Upper lobe of left lung (tissue), 6 donors: ENCODE results near the gene MYBBP1A. TPM values are rescaled to one million over a fixed set of nuclear protein-coding genes. Genes with fewer than 3 reads are reported as not detected.

Experiments
- ATAC-seq, 2 donors: fragments of 200-7000 bp; cut with Tn5 transposase; one replicate each; pipeline ENCODE4 v1.9.1; 2022; ENCODE audit warnings: mild to moderate bottlenecking in 2 of 2, moderate library complexity in 2 of 2; ENCODE audit not compliant: low FRiP score in 2 of 2
- DNase-seq, 2 donors: peaks; one replicate each; pipeline ENCODE4 v3.0.0-alpha.2; 2019 to 2020
- H3K27ac ChIP-seq, 4 donors: fragments of 200-600 bp; sonication (generic); one replicate each; pipeline ENCODE4 v1.5.1; 2016 to 2019
- H3K27me3 ChIP-seq, 4 donors: fragments of 200-600 bp; sonication (generic); one replicate each; pipeline ENCODE4 v1.5.1; 2017 to 2019
- H3K36me3 ChIP-seq, 4 donors: fragments of 200-600 bp; sonication (generic); one replicate each; pipeline ENCODE4 v1.5.1; 2016 to 2019
- H3K4me1 ChIP-seq, 4 donors: fragments of 200-600 bp; sonication (generic); one replicate each; pipeline ENCODE4 v1.5.1; 2018 to 2019
- H3K4me3 ChIP-seq, 4 donors: fragments of 200-600 bp; sonication (generic); one replicate each; pipeline ENCODE4 v1.5.1; 2017 to 2019; ENCODE audit warnings: mild to moderate bottlenecking in 2 of 4, moderate library complexity in 1 of 4
- H3K9me3 ChIP-seq, 4 donors: fragments of 200-600 bp; sonication (generic); one replicate each; pipeline ENCODE4 v1.5.1; 2018 to 2019
- CTCF ChIP-seq, 6 experiments: fragments of 450-650 bp in 4 of 6; fragments of 200-600 bp in 2 of 6; sonication (generic) in 2 of 6; IDR thresholded peaks; one replicate each; pipeline ENCODE4 v1.5.1; 2016 to 2019; ENCODE audit warnings: antibody characterized with exemption in 6 of 6
- EP300 ChIP-seq, 4 donors: sonication (generic); formaldehyde crosslinking; IDR thresholded peaks; one replicate each; pipeline ENCODE4 v1.5.1; 2017; ENCODE audit warnings: antibody characterized with exemption in 4 of 4, control low read depth in 2 of 4
- POLR2A ChIP-seq, 4 donors: fragments of 450-650 bp; IDR thresholded peaks; one replicate each; pipeline ENCODE4 v1.5.1; 2016 to 2017; ENCODE audit warnings: antibody characterized with exemption in 4 of 4, mild to moderate bottlenecking in 2 of 4
- POLR2AphosphoS5 ChIP-seq, 2 donors: sonication (generic); formaldehyde crosslinking; IDR thresholded peaks; one replicate each; pipeline ENCODE4 v1.5.1; 2017; ENCODE audit warnings: antibody characterized with exemption in 2 of 2
- WGBS, 2 donors: methylation state at CpG; one replicate each; pipeline ENCODE4 v1.1.5; 2017 to 2018; 5-methylcytosine and 5-hydroxymethylcytosine counted together
- total RNA-seq, 6 donors: library from RNA; depleted of rRNA in 4 of 6; stranded (reverse); fragments of >200 nt in 4 of 6; gene quantifications; one replicate each; pipeline versions ENCODE4 v1.1.0 to v1.2.1, GENCODE V29; 2016 to 2021
- donor health status: DM: no; HTN: no; CAD: no; lungs with moderate emphysema.
- donor health status: DM: no; HTN: yes; CAD: no; lungs with severe emphysema.

MYBBP1A gene
- total RNA-seq, 6 donors from 2014 or later, result 45.2 to 151 (median 57.3) TPM

- H3K9me3 ChIP-seq, result no peaks in the 10 kb centered on the region
- ATAC-seq (peak in 1 of 2 donors; percentile 10), DNase-seq (no peak)
- H3K36me3 ChIP-seq, result no peaks in the 10 kb centered on the region
- 84 to 86% methylated on average over 6 to 8 of the region's 8 CpGs for WGBS, 2 donors
- H3K4me3 ChIP-seq, result no peak overlapping the region
- H3K27ac ChIP-seq, result no peak overlapping the region
- no peaks in the 10 kb centered on the region for H3K4me1 ChIP-seq
- no peak for TF ChIP-seq POLR2A (IDR thresholded peaks at IDR 0.05)
- no peak for TF ChIP-seq EP300 (IDR thresholded peaks at IDR 0.05)
- no peak for TF ChIP-seq CTCF (IDR thresholded peaks at IDR 0.05)
- no peak for TF ChIP-seq POLR2AphosphoS5 (IDR thresholded peaks at IDR 0.05)
- no peaks in the 10 kb centered on the region for H3K27me3 ChIP-seq
Observed at GRCh38 chr17:4577386-4577993, 22.3 kb upstream of the MYBBP1A start.

GRCh38 chr17:4576729-4577322 lies 21.6 kb upstream of the MYBBP1A start:
- no peak overlapping the region for H3K4me3 ChIP-seq
- no peaks in the 10 kb centered on the region for H3K27me3 ChIP-seq
- no peaks in the 10 kb centered on the region for H3K9me3 ChIP-seq
- H3K36me3 ChIP-seq, result no peaks in the 10 kb centered on the region
- TF ChIP-seq CTCF (IDR thresholded peaks at IDR 0.05), result no peak
- no peak for TF ChIP-seq POLR2A (IDR thresholded peaks at IDR 0.05)
- TF ChIP-seq EP300 (IDR thresholded peaks at IDR 0.05), result no peak
- no peak for TF ChIP-seq POLR2AphosphoS5 (IDR thresholded peaks at IDR 0.05)
- ATAC-seq (no peak), DNase-seq (peak in 1 of 2 donors; percentile 63)
- H3K27ac ChIP-seq, result no peak overlapping the region
- no peaks in the 10 kb centered on the region for H3K4me1 ChIP-seq
- WGBS, 2 donors, result 70 to 85% methylated on average over 8 to 18 of the region's 18 CpGs

GRCh38 chr17:4576161-4576558 lies 21.0 kb upstream of the MYBBP1A start:
- TF ChIP-seq EP300 (IDR thresholded peaks at IDR 0.05) (no peak), POLR2A (IDR thresholded peaks at IDR 0.05) (no peak), CTCF (IDR thresholded peaks at IDR 0.05) (no peak), POLR2AphosphoS5 (IDR thresholded peaks at IDR 0.05) (no peak)
- Histone ChIP-seq H3K27me3 (no peaks in the 10 kb centered on the region), H3K4me1 (no peaks in the 10 kb centered on the region), H3K27ac (no peak overlapping the region), H3K9me3 (no peaks in the 10 kb centered on the region), H3K4me3 (no peak overlapping the region), H3K36me3 (no peaks in the 10 kb centered on the region)
- peak in 1 of 2 donors; percentile 37 for ATAC-seq
- 80 to 88% methylated on average over 6 of the region's 6 CpGs for WGBS, 2 donors
- DNase-seq, result no peak

DNA sequence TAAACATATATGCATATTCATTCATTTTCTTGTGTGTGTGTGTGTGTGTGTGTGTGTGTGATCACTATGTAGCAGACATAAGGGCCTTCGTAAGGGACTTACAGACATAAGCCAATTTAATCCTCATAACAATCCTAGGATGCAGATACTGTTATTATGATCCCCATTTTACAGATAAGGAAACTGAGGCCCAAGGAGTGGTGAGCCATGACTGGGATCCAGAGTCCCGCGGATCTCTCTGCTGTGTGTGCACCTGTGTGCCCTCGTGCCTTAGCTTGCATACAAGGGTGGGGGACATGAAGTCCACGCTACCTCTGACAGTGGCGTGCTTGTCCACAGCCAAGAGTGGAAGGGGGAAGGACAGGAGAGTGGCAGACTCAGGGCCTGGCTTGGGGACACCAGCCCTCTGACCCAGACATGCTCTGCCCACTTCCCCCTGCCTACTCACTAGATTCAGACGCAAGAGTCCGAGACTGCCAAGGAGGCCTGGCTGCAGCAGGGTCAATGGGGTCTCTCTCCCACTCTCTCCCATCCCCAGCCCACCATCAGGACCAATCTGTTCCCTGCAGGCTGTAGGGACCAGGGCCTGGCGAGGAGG lies 19.4 kb upstream of the MYBBP1A start:
- 91 to 93% methylated on average over 7 to 9 of the region's 9 CpGs for WGBS, 2 donors
- H3K27me3 ChIP-seq, result no peaks in the 10 kb centered on the region
- H3K36me3 ChIP-seq, result no peaks in the 10 kb centered on the region
- TF ChIP-seq POLR2AphosphoS5 (IDR thresholded peaks at IDR 0.05) (no peak), POLR2A (IDR thresholded peaks at IDR 0.05) (no peak), EP300 (IDR thresholded peaks at IDR 0.05) (no peak), CTCF (IDR thresholded peaks at IDR 0.05) (no peak)
- H3K27ac ChIP-seq, result no peak overlapping the region
- ATAC-seq (peak; percentile 21 to 38), DNase-seq (no peak)
- no peaks in the 10 kb centered on the region for H3K9me3 ChIP-seq
- no peaks in the 10 kb centered on the region for H3K4me1 ChIP-seq
- no peak overlapping the region for H3K4me3 ChIP-seq
